ENCODE measurements around the gene C10orf67.
"Not testable (repeated sequence)": the region's sequence is repeated elsewhere in the genome, so short reads cannot be mapped to it uniquely, and the experiment has no call there.

The C10orf67 gene

DNA sequence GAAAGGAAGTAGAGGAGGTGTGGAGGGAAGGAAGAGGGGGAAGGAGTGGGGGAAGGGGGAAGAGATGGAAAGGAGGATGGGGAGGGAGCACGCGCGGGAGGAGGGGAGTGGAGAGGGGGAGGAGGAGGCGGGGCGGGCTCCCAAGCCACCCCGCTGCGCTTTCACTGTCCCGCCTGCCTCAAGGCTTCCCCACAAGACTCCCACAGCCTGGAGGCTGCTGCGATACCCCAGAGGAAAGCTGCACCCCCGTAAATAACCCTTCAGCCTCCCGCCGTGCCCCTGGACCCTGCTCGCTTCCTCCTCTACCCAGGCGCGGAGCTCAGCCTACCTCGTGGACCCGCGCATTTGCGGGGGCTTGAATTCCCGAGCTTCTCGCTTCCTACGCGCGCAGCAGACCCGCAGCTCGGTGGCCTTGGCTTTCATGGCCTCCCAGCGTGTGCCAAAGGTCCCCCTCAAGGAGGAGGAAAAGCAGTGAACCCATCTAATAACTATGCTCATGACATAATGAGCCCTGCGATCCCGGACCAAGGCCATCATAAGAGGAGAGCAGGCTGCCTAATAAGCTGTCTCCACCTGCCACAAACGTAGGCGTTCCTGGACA, at the start of gene C10orf67:
TSS of gene C10orf67 (minus strand) at position 557 of the 601 bp plus-strand sequence. CDS start at position 534, 23 bp downstream.
- H3K9me3 ChIP-seq (ENCODE audit: low read length): no peaks in the 10 kb centered on the region
- no peaks in the 10 kb centered on the region for H3K36me3 ChIP-seq (ENCODE audit: insufficient read depth, low read length)
- H3K4me1 ChIP-seq (ENCODE audit: insufficient read depth, low read length): peaks cover 15% of the 10 kb centered on the region
- H3K4me3 ChIP-seq (ENCODE audit: low read length): peak within 1 kb of the TSS; percentile 59
- H2AFZ ChIP-seq (ENCODE audit: low read depth, low read length): peak within 1 kb of the TSS; percentile 92
- H3K27me3 ChIP-seq (ENCODE audit: insufficient read depth, low read length): no peaks in the 10 kb centered on the region

DNA sequence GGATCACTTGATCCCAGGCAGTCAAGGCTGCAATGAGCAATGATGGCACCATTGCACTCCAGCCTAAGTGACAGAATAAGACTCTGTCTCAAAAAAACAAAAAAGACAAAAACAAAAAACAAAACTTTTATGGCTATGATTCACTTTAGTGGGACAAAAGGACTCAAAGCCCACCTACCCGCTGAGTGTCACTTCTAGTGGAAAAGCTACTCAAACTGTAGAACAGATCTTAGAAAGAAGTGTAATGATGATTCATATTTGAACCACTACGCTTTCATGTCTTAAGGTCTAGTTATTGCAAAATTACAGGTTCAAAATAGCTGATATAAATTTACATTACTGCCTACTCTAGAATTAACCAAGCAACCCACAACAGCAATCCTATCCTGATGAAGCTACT, 47.2 kb upstream of the C10orf67 start:
- H3K4me3 ChIP-seq (ENCODE audit: low read length): no peak overlapping the region
- H3K36me3 ChIP-seq (ENCODE audit: insufficient read depth, low read length): no peaks in the 10 kb centered on the region
- H3K27me3 ChIP-seq (ENCODE audit: insufficient read depth, low read length): no peaks in the 10 kb centered on the region

DNA sequence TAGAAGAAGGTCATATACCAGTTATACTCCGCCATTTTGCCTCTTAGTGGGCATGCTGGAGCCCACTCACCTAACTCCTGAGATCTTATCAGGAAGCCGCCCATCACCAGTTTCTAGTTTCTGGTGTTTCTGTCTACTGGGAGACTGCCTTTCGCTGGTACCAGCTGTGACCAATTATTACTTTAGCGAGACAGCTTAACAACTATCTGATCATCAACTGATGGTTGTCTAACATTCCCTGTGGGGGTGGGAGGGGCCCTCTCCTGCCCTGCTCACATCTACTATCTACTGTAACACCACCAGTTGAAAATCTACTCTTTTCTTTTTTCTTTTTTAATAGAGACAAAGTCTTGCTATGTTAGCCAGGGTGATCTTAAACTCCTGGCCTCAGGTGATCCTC, 46.2 kb upstream of the C10orf67 start:
- no peak overlapping the region for H2AFZ ChIP-seq (ENCODE audit: low read depth, low read length)
- no peaks in the 10 kb centered on the region for H3K36me3 ChIP-seq (ENCODE audit: insufficient read depth, low read length)
- H3K4me1 ChIP-seq (ENCODE audit: insufficient read depth, low read length): no peaks in the 10 kb centered on the region
- H3K9me3 ChIP-seq (ENCODE audit: low read length): no peaks in the 10 kb centered on the region
- H3K4me3 ChIP-seq (ENCODE audit: low read length): no peak overlapping the region
- H3K27me3 ChIP-seq (ENCODE audit: insufficient read depth, low read length): no peaks in the 10 kb centered on the region

More for the DNA sequence above, 47.2 kb upstream of the C10orf67 start:
- Histone ChIP-seq H3K9me3 (ENCODE audit: low read length) (no peaks in the 10 kb centered on the region), H2AFZ (ENCODE audit: low read depth, low read length) (no peak overlapping the region), H3K4me1 (ENCODE audit: insufficient read depth, low read length) (no peaks in the 10 kb centered on the region)

DNA sequence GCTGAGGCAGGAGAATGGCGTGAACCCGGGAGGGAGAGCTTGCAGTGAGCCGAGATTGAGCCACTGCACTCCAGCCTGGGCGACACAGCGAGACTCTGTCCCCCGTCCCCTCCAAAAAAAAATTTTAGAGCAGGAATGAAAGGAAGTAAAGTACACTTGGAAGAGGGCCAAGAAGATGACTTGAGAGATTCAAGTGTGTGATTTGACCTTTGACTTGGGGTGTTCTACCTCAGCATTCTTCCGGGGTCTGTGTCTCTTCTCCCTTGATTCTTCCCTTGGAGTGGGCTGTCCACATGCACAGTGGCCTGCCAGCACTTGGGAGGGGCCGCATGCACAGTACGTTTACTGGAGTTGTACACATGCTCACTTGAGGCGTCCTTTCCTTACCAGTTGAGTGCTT, 45.8 kb upstream of the C10orf67 start:
- not testable (repeated sequence) for H3K4me1 ChIP-seq (ENCODE audit: insufficient read depth, low read length); H3K4me3 ChIP-seq (ENCODE audit: low read length); H3K36me3 ChIP-seq (ENCODE audit: insufficient read depth, low read length); H2AFZ ChIP-seq (ENCODE audit: low read depth, low read length); H3K27me3 ChIP-seq (ENCODE audit: insufficient read depth, low read length); H3K9me3 ChIP-seq (ENCODE audit: low read length)

DNA sequence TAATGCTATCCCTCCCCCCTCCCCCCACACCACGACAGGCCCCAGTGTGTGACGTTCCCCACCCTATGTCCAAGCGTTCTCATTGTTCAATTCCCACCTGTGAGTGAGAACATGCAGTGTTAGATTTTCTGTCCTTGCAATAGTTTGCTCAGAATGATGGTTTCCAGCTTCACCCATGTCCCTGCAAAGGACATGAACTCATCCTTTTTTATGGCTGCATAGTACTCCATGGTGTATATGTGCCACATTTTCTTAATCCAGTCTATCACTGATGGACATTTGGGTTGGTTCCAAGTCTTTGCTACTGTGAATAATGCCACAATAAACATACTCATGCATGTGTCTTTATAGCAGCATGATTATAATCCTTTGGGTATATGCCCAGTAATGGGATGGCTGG, 42.9 kb upstream of the C10orf67 start:
- H3K4me3 ChIP-seq (ENCODE audit: low read length); H3K9me3 ChIP-seq (ENCODE audit: low read length); H3K27me3 ChIP-seq (ENCODE audit: insufficient read depth, low read length); H2AFZ ChIP-seq (ENCODE audit: low read depth, low read length); H3K4me1 ChIP-seq (ENCODE audit: insufficient read depth, low read length); H3K36me3 ChIP-seq (ENCODE audit: insufficient read depth, low read length): not testable (repeated sequence)

DNA sequence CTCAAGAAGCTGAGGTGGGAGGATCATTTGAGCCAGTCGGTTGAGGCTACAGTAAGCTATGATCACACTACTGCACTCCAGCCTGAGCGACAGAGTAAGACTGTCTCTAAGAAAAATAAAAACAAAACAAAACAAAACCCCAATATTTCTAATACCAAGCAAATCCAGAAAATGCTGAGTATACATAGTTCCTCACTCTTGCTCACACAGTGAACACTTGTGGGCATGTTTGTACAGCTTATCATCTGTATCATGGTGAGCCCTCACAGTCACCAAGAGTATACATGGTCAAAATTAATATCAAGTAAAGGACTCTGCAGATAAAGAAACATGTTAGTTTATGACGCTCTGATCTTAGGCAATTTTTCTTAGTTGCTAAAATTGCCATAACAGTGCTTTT, 41.5 kb upstream of the C10orf67 start:
- H3K4me3 ChIP-seq (ENCODE audit: low read length): no peak overlapping the region
- H2AFZ ChIP-seq (ENCODE audit: low read depth, low read length): no peak overlapping the region
- H3K27me3 ChIP-seq (ENCODE audit: insufficient read depth, low read length): no peaks in the 10 kb centered on the region
- peaks cover 10% of the 10 kb centered on the region for H3K4me1 ChIP-seq (ENCODE audit: insufficient read depth, low read length)
- no peaks in the 10 kb centered on the region for H3K36me3 ChIP-seq (ENCODE audit: insufficient read depth, low read length)
- no peaks in the 10 kb centered on the region for H3K9me3 ChIP-seq (ENCODE audit: low read length)

DNA sequence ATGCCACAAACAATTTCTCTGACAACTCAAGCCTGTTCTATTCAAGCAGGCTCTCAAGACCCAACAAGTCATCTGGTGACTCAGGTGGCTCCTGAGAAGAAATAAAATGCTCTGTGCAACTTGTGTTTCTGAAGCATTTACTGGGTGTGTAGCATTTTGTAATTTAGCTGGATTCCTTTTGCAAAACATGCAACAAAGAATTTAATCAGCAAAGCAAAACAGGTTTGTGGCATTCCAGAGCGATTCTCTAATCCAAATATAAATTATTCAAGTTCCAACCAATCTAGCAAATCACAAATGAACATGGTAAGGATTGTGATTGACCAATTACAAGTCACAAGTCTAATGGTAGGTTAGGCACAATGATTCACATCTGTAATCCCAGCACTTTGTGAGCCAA, 39.8 kb upstream of the C10orf67 start:
- no peak overlapping the region for H2AFZ ChIP-seq (ENCODE audit: low read depth, low read length)
- peaks cover 10% of the 10 kb centered on the region for H3K4me1 ChIP-seq (ENCODE audit: insufficient read depth, low read length)
- H3K4me3 ChIP-seq (ENCODE audit: low read length): no peak overlapping the region
- no peaks in the 10 kb centered on the region for H3K36me3 ChIP-seq (ENCODE audit: insufficient read depth, low read length)
- no peaks in the 10 kb centered on the region for H3K27me3 ChIP-seq (ENCODE audit: insufficient read depth, low read length)
- no peaks in the 10 kb centered on the region for H3K9me3 ChIP-seq (ENCODE audit: low read length)

DNA sequence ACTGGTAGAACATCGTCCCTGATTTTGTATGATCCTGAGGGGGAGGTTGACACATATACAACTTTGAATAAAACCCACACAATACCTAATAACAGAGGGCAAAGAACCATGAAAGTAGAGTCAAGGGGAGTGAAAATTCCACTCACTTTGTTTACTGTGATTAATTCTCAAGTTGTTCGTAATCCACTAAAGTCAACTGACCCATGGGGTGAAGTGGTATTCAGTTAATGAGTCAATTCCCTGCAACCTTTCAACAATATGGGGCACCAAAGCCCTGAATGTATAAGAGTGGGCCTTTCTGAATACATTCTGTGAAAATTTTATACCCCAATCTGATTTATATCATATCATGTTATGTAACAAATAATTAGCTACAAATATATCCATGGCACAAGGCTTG, 39.0 kb upstream of the C10orf67 start:
- H3K9me3 ChIP-seq (ENCODE audit: low read length): no peaks in the 10 kb centered on the region
- no peak overlapping the region for H3K4me3 ChIP-seq (ENCODE audit: low read length)
- H3K36me3 ChIP-seq (ENCODE audit: insufficient read depth, low read length): no peaks in the 10 kb centered on the region
- H3K4me1 ChIP-seq (ENCODE audit: insufficient read depth, low read length): peaks cover 10% of the 10 kb centered on the region
- H3K27me3 ChIP-seq (ENCODE audit: insufficient read depth, low read length): no peaks in the 10 kb centered on the region
- H2AFZ ChIP-seq (ENCODE audit: low read depth, low read length): no peak overlapping the region

DNA sequence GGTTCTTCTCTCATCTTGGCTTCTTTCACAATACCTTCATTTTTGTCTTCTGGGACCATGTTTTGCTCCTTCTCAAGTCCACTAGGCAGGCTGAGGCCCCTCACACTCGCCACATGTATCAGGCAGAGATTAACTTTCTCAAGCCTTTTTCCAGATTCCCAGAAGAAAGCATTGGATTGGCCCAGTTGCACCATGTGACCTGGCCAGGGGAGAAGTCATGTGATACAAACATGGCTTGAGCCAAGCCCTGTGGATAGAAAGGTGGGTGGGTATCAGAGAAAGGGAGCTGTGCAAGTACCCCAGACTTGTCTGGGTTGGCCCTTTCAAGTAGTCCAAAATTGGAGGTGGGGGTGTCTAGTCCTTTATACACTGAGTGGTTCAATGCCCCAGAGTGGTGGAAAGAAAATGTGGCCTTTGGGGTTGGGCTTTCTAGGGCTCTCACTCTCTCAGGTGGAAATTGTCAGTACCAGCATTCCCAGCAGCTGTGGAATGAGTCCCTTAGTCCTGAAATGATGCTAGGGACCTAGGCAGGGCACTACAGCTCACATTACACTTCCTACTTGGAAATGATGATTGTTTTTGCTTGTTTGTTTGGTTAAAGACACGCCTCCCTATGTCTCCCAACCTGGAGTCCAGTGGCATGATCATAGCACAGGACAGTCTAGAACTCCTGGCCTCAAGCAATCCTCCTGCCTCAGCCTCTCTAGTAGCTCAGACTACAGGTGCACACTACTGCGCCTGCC, 36.9 kb upstream of the C10orf67 start:
- Histone ChIP-seq H3K9me3 (ENCODE audit: low read length) (no peaks in the 10 kb centered on the region), H3K4me1 (ENCODE audit: insufficient read depth, low read length) (peaks cover 10% of the 10 kb centered on the region), H3K4me3 (ENCODE audit: low read length) (no peak overlapping the region), H3K36me3 (ENCODE audit: insufficient read depth, low read length) (no peaks in the 10 kb centered on the region), H3K27me3 (ENCODE audit: insufficient read depth, low read length) (no peaks in the 10 kb centered on the region), H2AFZ (ENCODE audit: low read depth, low read length) (peak overlapping the region; percentile 1)

DNA sequence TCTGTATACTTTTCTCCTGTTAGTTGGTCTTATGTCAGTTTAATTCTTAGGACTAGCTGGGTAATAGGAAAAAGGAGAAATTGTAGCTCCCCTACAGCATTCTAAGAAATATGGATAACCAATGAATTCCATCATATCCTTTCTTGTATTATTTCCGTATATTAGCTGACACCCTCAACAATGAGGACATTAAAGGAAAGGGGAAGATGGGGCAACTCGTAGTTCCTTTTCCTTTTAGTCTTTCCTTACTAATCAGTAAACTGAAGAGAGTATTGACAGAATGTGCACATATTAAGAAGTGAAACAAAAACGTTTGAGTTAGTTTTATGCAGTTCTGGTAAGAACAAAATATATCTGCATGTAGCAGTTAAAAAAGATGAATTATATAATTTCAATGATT, 35.1 kb upstream of the C10orf67 start:
- Histone ChIP-seq H3K4me3 (ENCODE audit: low read length) (no peak overlapping the region), H3K9me3 (ENCODE audit: low read length) (no peaks in the 10 kb centered on the region), H2AFZ (ENCODE audit: low read depth, low read length) (no peak overlapping the region), H3K4me1 (ENCODE audit: insufficient read depth, low read length) (peaks cover 10% of the 10 kb centered on the region), H3K27me3 (ENCODE audit: insufficient read depth, low read length) (no peaks in the 10 kb centered on the region), H3K36me3 (ENCODE audit: insufficient read depth, low read length) (no peaks in the 10 kb centered on the region)

DNA sequence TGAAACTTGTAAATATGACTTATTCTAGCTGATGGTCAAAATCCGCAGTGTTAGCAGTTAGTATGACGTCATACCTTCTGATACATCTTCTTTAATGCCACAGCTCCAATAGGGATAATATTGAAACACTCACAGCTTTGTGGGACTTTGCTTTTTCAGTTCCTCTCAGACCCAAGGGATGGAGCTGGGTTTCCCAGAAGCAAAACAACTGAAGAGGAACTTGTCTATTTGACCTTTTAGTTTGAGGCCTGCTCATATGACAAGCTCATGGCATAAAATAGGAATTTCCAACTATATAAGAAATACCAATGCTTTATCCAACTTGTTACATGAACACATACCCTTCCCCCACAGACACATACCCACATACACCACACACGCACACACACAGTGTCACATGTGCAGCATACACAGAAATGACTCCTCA, 31.6 kb upstream of the C10orf67 start:
- H2AFZ ChIP-seq (ENCODE audit: low read depth, low read length): no peak overlapping the region
- no peaks in the 10 kb centered on the region for H3K4me1 ChIP-seq (ENCODE audit: insufficient read depth, low read length)
- no peaks in the 10 kb centered on the region for H3K9me3 ChIP-seq (ENCODE audit: low read length)
- H3K4me3 ChIP-seq (ENCODE audit: low read length): no peak overlapping the region
- no peaks in the 10 kb centered on the region for H3K36me3 ChIP-seq (ENCODE audit: insufficient read depth, low read length)
- H3K27me3 ChIP-seq (ENCODE audit: insufficient read depth, low read length): no peaks in the 10 kb centered on the region

DNA sequence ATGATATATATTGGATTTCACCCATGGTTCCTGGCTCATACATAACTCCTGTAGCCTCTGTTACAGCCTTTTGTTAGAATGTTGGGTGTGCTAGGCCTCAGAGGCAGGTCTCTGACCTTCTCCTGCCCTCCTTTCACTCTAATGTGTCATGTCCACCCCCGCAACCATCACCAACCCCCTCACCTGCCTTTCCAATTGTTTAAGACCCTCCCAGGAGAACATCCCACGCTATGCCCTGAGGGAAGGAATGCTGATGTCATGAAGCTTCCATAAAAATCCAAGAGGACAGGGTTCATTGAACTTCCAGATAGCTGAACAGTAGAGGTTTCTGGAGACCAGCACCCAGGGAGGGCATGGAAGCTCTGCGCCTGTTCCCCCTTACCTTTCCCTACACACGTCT, 30.8 kb upstream of the C10orf67 start:
- H3K4me3 ChIP-seq (ENCODE audit: low read length): no peak overlapping the region
- H3K27me3 ChIP-seq (ENCODE audit: insufficient read depth, low read length): no peaks in the 10 kb centered on the region

DNA sequence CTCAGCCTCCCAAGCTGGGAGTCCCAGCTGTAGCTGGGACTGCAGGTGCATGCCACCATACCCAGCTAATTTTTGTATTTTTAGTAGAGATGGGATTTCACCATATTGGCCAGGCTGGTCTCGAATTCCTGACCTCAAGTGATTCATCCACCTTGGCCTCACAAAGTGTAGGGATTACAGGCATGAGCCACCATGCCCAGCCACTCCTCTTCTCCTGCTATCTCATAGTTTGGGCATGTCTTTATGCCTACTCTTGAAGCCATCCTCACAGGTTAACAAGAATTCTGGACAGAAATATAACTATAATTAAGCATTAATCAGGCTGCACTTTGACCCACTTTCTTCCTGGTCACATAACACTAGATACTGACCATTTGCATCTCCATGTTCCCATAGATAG, 28.6 kb upstream of the C10orf67 start:
- H3K9me3 ChIP-seq (ENCODE audit: low read length): no peaks in the 10 kb centered on the region
- no peaks in the 10 kb centered on the region for H3K4me1 ChIP-seq (ENCODE audit: insufficient read depth, low read length)
- H3K36me3 ChIP-seq (ENCODE audit: insufficient read depth, low read length): no peaks in the 10 kb centered on the region
- H3K27me3 ChIP-seq (ENCODE audit: insufficient read depth, low read length): no peaks in the 10 kb centered on the region
- no peak overlapping the region for H2AFZ ChIP-seq (ENCODE audit: low read depth, low read length)
- no peak overlapping the region for H3K4me3 ChIP-seq (ENCODE audit: low read length)

More for the DNA sequence above, 30.8 kb upstream of the C10orf67 start:
- Histone ChIP-seq H3K4me1 (ENCODE audit: insufficient read depth, low read length) (no peaks in the 10 kb centered on the region), H2AFZ (ENCODE audit: low read depth, low read length) (no peak overlapping the region), H3K36me3 (ENCODE audit: insufficient read depth, low read length) (no peaks in the 10 kb centered on the region), H3K9me3 (ENCODE audit: low read length) (no peaks in the 10 kb centered on the region)

DNA sequence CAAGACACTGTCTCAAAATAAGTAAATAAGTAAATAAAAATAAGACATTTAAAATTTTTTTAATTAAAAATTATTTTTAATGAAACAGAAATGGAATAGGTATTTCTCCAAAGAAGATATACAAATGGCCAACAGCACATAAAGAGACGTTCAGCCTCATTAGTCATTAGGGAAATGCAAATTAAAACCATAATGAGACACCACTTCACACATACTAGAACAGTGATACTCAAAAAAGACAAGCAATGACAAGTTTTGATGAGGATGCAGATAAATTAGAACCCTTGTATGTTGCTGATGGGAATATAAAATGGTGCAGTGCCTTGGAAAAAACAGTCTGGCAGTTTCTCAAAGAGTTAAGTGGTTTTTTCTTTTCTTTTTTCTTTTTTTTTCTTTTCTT, 26.5 kb upstream of the C10orf67 start:
- no peak overlapping the region for H3K4me3 ChIP-seq (ENCODE audit: low read length)
- H3K36me3 ChIP-seq (ENCODE audit: insufficient read depth, low read length): no peaks in the 10 kb centered on the region
- H3K4me1 ChIP-seq (ENCODE audit: insufficient read depth, low read length): no peaks in the 10 kb centered on the region
- no peaks in the 10 kb centered on the region for H3K9me3 ChIP-seq (ENCODE audit: low read length)
- no peaks in the 10 kb centered on the region for H3K27me3 ChIP-seq (ENCODE audit: insufficient read depth, low read length)
- H2AFZ ChIP-seq (ENCODE audit: low read depth, low read length): no peak overlapping the region

All from neuron (in vitro differentiated cells).